D721Med (cell line): Measurements from ENCODE around the gene INAFM1.

ENCODE experiments used
- DNase-seq: peaks from one replicate; pipeline ENCODE4 v3.0.0; 2011; ENCODE audit warnings: low spot score; ENCODE audit not compliant: insufficient read length
- FAIRE-seq: peaks from 2 replicates; lab custom pipeline; 2011; peaks lifted over from hg19 to GRCh38; lab: Jason Lieb, UNC
- TF ChIP-seq, protein P1 (sequence below): IDR thresholded peaks from 2 replicates; pipeline ENCODE4 v1.5.1; 2012; ENCODE audit warnings: mild to moderate bottlenecking, control low read depth; ENCODE audit not compliant: insufficient read depth; ENCODE audit errors: missing control alignments

Gene INAFM1

DNA sequence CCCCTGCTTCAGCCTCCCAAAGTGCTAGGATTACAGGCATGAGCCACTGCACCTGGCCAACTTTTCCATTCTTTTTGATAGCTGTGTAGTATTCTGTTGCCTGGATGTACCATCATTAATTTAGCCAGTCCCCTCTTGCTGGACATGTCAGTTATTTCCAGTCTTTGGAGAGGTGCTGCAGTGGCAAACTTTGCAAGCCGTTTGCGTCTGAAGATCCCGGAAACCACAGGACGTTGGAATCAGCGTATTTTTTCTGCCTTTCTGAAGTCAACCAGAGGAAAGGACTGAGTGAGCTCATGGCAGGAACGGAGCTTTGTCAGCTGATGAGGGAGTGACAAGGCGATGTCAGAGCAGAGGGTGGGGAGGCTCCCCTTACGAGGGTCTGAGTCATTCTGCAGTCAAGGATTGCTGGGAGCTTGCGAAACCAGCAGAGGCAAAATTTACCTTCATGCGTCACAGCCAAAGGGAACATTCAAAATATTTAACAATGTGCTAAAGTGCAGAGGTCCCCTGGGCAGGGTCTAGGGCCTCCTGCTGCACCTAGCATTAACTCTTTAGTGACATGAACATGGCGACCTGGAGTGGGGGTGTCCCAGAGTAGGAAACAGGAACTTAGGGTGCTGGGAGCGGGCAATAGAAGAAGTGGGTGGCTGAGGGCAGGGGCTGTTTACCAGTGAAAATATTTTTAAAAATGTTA lies 40.6 kb downstream of the INAFM1 start:
- FAIRE-seq (no peak), DNase-seq (no peak)
- TF ChIP-seq, protein P1, sequence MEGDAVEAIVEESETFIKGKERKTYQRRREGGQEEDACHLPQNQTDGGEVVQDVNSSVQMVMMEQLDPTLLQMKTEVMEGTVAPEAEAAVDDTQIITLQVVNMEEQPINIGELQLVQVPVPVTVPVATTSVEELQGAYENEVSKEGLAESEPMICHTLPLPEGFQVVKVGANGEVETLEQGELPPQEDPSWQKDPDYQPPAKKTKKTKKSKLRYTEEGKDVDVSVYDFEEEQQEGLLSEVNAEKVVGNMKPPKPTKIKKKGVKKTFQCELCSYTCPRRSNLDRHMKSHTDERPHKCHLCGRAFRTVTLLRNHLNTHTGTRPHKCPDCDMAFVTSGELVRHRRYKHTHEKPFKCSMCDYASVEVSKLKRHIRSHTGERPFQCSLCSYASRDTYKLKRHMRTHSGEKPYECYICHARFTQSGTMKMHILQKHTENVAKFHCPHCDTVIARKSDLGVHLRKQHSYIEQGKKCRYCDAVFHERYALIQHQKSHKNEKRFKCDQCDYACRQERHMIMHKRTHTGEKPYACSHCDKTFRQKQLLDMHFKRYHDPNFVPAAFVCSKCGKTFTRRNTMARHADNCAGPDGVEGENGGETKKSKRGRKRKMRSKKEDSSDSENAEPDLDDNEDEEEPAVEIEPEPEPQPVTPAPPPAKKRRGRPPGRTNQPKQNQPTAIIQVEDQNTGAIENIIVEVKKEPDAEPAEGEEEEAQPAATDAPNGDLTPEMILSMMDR = no peak

- TF ChIP-seq, protein P1 = no peak
- no peak for FAIRE-seq
- DNase-seq = no peak
Measured at GRCh38 chr19:47316513-47316912, 41.8 kb downstream of the INAFM1 start.

- TF ChIP-seq, protein P1 = no peak
- DNase-seq (no peak), FAIRE-seq (no peak)
Measured at GRCh38 chr19:47319923-47320871, 45.5 kb downstream of the INAFM1 start.

DNA sequence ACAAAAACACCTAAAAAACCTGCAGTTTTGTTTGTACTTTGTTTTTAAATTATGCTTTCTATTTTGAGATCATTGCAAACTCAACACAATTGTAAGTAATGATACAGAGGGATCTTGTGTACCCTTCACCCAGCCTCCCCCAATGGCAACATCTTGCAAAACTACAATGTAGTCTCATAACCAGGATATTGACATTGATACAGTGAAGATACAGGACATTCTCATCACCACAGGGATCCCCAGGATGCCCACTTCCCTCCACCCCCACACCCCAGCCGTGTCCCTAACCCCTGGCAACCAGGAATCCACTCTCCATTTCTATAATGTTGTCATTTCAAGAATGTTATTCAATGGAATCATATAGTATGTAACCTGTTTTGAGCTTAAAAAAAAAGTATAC lies 46.9 kb downstream of the INAFM1 start:
- FAIRE-seq (no peak), DNase-seq (no peak)
- TF ChIP-seq, protein P1 = no peak

GRCh38 chr19:47322058-47322457 lies 47.4 kb downstream of the INAFM1 start:
- DNase-seq (no peak), FAIRE-seq (no peak)
- TF ChIP-seq, protein P1 = no peak

- TF ChIP-seq, protein P1 = no peak
- DNase-seq (no peak), FAIRE-seq (no peak)
Measured at GRCh38 chr19:47323409-47323808, 48.7 kb downstream of the INAFM1 start.
